Vagina (tissue), 2 donors: ENCODE measurements around the gene CYB561. TPM values are rescaled to one million over a fixed set of nuclear protein-coding genes. Genes with fewer than 3 reads are reported as not detected.

ENCODE experiments used
- DNase-seq, 2 donors: peaks; one replicate each; pipeline ENCODE4 v3.0.0-alpha.2; 2017; ENCODE audit errors: extremely low spot score in 2 of 2
- H3K27ac ChIP-seq: fragments of 200-600 bp; sonication (generic); one replicate; pipeline ENCODE4 v1.5.1; 2019
- H3K27me3 ChIP-seq: fragments of 200-600 bp; sonication (generic); one replicate; pipeline ENCODE4 v1.5.1; 2019
- H3K36me3 ChIP-seq, 2 donors: fragments of 200-600 bp; sonication (generic); one replicate each; pipeline ENCODE4 v1.5.1; 2017 to 2019
- H3K4me1 ChIP-seq: fragments of 200-600 bp; sonication (generic); one replicate; pipeline ENCODE4 v1.5.1; 2019
- H3K4me3 ChIP-seq, 2 donors: fragments of 200-600 bp; sonication (generic); 1 replicate in 1 of 2; 2 replicates in 1 of 2; pipeline ENCODE4 v1.5.1; 2016 to 2019
- H3K9me3 ChIP-seq: fragments of 200-600 bp; sonication (generic); one replicate; pipeline ENCODE4 v1.5.1; 2019
- CTCF ChIP-seq, 3 experiments: fragments of 450-650 bp in 2 of 3; fragments of 200-600 bp in 1 of 3; sonication (generic) in 1 of 3; IDR thresholded peaks; one replicate each; pipeline ENCODE4 v1.5.1; 2017 to 2019; ENCODE audit warnings: antibody characterized with exemption in 3 of 3, mild to moderate bottlenecking in 2 of 3, moderate library complexity in 2 of 3
- POLR2A ChIP-seq, 2 donors: fragments of 450-650 bp; IDR thresholded peaks; one replicate each; pipeline ENCODE4 v1.6.1; 2017; ENCODE audit warnings: antibody characterized with exemption in 2 of 2, mild to moderate bottlenecking in 2 of 2, moderate library complexity in 2 of 2
- POLR2AphosphoS5 ChIP-seq, 2 donors: sonication (generic); formaldehyde crosslinking; IDR thresholded peaks; one replicate each; pipeline ENCODE4 v1.9.0; 2017; ENCODE audit warnings: antibody characterized with exemption in 2 of 2, mild to moderate bottlenecking in 2 of 2, low read depth in 1 of 2; ENCODE audit not compliant: insufficient read depth in 1 of 2
- intact Hi-C: fragments of 100-400 bp; cut with DNase I; formaldehyde crosslinking; loops from one replicate; pipeline ENCODE4 v1.15.1; 2023
- total RNA-seq: library from RNA; depleted of rRNA; stranded (reverse); fragments of >200 nt; gene quantifications from one replicate; pipeline ENCODE4 v1.2.3, GENCODE V29; 2016

The CYB561 gene
- total RNA-seq, 1 donor from 2014 or later = 46.2 TPM

- Histone ChIP-seq H3K36me3 (no peaks in the 10 kb centered on the region), H3K4me3 (no peak overlapping the region), H3K4me1 (peaks cover 48% of the 10 kb centered on the region), H3K27me3 (no peaks in the 10 kb centered on the region), H3K27ac (no peak overlapping the region), H3K9me3 (no peaks in the 10 kb centered on the region)
- DNase-seq = no peak
- intact Hi-C loops = no loop called here
- TF ChIP-seq CTCF (IDR thresholded peaks at IDR 0.05) (no peak), POLR2AphosphoS5 (IDR thresholded peaks at IDR 0.05; ENCODE audit: insufficient read depth in 1 of 2, low read depth in 1 of 2) (peak in 1 of 2 donors; percentile 40)
Measured at GRCh38 chr17:63450551-63450950, 4.4 kb upstream of the CYB561 start.

GRCh38 chr17:63448655-63449054 lies 2.5 kb upstream of the CYB561 start:
- TF ChIP-seq POLR2AphosphoS5 (IDR thresholded peaks at IDR 0.05; ENCODE audit: insufficient read depth in 1 of 2, low read depth in 1 of 2) = no peak
- TF ChIP-seq POLR2A (IDR thresholded peaks at IDR 0.05) = no peak
- TF ChIP-seq CTCF (IDR thresholded peaks at IDR 0.05) = no peak
- Histone ChIP-seq H3K27ac (no peak overlapping the region), H3K4me3 (no peak overlapping the region), H3K27me3 (no peaks in the 10 kb centered on the region), H3K36me3 (no peaks in the 10 kb centered on the region), H3K4me1 (peaks cover 44% of the 10 kb centered on the region), H3K9me3 (no peaks in the 10 kb centered on the region)
- intact Hi-C loops = loop anchor here (10.0 kb wide), 1 partner anchor 96 kb away; no protein-coding TSS in a partner anchor
- no peak for DNase-seq

GRCh38 chr17:63447471-63448009 lies 1.4 kb upstream of the CYB561 start:
- Histone ChIP-seq H3K27ac (peak overlapping the region; percentile 93), H3K36me3 (no peaks in the 10 kb centered on the region), H3K4me3 (peak overlapping the region in 1 of 2 donors; percentile 73), H3K4me1 (peaks cover 33% of the 10 kb centered on the region), H3K9me3 (no peaks in the 10 kb centered on the region), H3K27me3 (no peaks in the 10 kb centered on the region)
- intact Hi-C loops = loop anchor here (10.0 kb wide), 1 partner anchor 97 kb away; no protein-coding TSS in a partner anchor
- no peak for TF ChIP-seq POLR2AphosphoS5 (IDR thresholded peaks at IDR 0.05; ENCODE audit: insufficient read depth in 1 of 2, low read depth in 1 of 2)
- TF ChIP-seq POLR2A (IDR thresholded peaks at IDR 0.05) = no peak
- TF ChIP-seq CTCF (IDR thresholded peaks at IDR 0.05) = no peak
- no peak for DNase-seq

- no peak for DNase-seq
- Histone ChIP-seq H3K27ac (peak overlapping the region; percentile 93), H3K9me3 (no peaks in the 10 kb centered on the region), H3K36me3 (no peaks in the 10 kb centered on the region), H3K4me3 (peak overlapping the region; percentile 73 to 84), H3K27me3 (no peaks in the 10 kb centered on the region), H3K4me1 (peaks cover 32% of the 10 kb centered on the region)
- intact Hi-C loops = loop anchor here (10.0 kb wide), 1 partner anchor 98 kb away; no protein-coding TSS in a partner anchor
- TF ChIP-seq POLR2AphosphoS5 (IDR thresholded peaks at IDR 0.05; ENCODE audit: insufficient read depth in 1 of 2, low read depth in 1 of 2) (peak; percentile 10 to 51), POLR2A (IDR thresholded peaks at IDR 0.05) (no peak)
Measured at GRCh38 chr17:63446753-63447470, 806 bp upstream of the CYB561 start.

GRCh38 chr17:63445571-63445953 lies 544 bp downstream of the CYB561 start:
- Histone ChIP-seq H3K27ac (peak overlapping the region; percentile 93), H3K27me3 (no peaks in the 10 kb centered on the region), H3K36me3 (no peaks in the 10 kb centered on the region), H3K9me3 (no peaks in the 10 kb centered on the region), H3K4me3 (peak overlapping the region; percentile 73 to 84), H3K4me1 (peaks cover 32% of the 10 kb centered on the region)
- intact Hi-C loops = loop anchor here (10.0 kb wide), 1 partner anchor 99 kb away; no protein-coding TSS in a partner anchor
- no peak for DNase-seq
- TF ChIP-seq POLR2AphosphoS5 (IDR thresholded peaks at IDR 0.05; ENCODE audit: insufficient read depth in 1 of 2, low read depth in 1 of 2) (no peak), CTCF (IDR thresholded peaks at IDR 0.05) (no peak), POLR2A (IDR thresholded peaks at IDR 0.05) (no peak)
